Caco-2 (cell line): ENCODE results near the gene CISD2. TPM values are rescaled to one million over a fixed set of nuclear protein-coding genes. Genes with fewer than 3 reads are reported as not detected.

Experiments
- BruUV-seq: library from RNA; stranded (reverse); fragments of 400-500 nt; replicated peaks from 2 replicates; lab custom pipeline; 2021; lab: Mats Ljungman, UMichigan
- CTCF ChIA-PET: fragments of 300-600 bp; sonication (Branson Sonifier 250); formaldehyde crosslinking; loops from one replicate; lab custom pipeline; 2022; ENCODE audit warnings: antibody characterized with exemption; lab: Charles Lee
- POLR2A ChIA-PET: fragments of 300-600 bp; sonication (Branson Sonifier 250); formaldehyde crosslinking; loops from one replicate; lab custom pipeline; 2022; ENCODE audit warnings: antibody characterized with exemption; lab: Charles Lee
- DNase-seq, 2 experiments: peaks; one replicate each; pipeline versions ENCODE4 v3.0.0 to v3.0.0-alpha.2; 2020 to 2022
- H3K27me3 ChIP-seq: replicated peaks from 2 replicates; pipeline ENCODE4 v1.6.0; 2011; ENCODE audit warnings: low read length; ENCODE audit not compliant: control insufficient read depth, insufficient read depth
- H3K36me3 ChIP-seq: 2 replicates; pipeline ENCODE4 v1.5.1; 2011; ENCODE audit warnings: low read length; ENCODE audit not compliant: control insufficient read depth, insufficient read depth
- H3K4me1 ChIP-seq: fragments of 250-450 bp; sonication (Bioruptor Pico); 2 replicates; pipeline ENCODE4 v1.5.1; 2020; ENCODE audit warnings: mild to moderate bottlenecking
- H3K4me3 ChIP-seq: 2 replicates; pipeline ENCODE4 v1.5.1; 2011; ENCODE audit warnings: low read depth, mild to moderate bottlenecking, control low read depth, low read length
- H3K9me3 ChIP-seq: fragments of 250-450 bp; sonication (Bioruptor Pico); 2 replicates; pipeline ENCODE4 v1.5.1; 2020; ENCODE audit warnings: mild to moderate bottlenecking, moderate library complexity
- H3K27ac Mint-ChIP-seq: one replicate; pipeline ENCODE4 v1.8.0; 2022; ENCODE audit warnings: mixed read lengths; ENCODE audit not compliant: unreplicated experiment
- H3K27me3 Mint-ChIP-seq: one replicate; pipeline ENCODE4 v1.8.0; 2022; ENCODE audit warnings: mixed read lengths; ENCODE audit not compliant: insufficient read depth, unreplicated experiment
- H3K36me3 Mint-ChIP-seq: one replicate; pipeline ENCODE4 v1.8.0; 2022; ENCODE audit warnings: mild to moderate bottlenecking, mixed read lengths; ENCODE audit not compliant: insufficient read depth, unreplicated experiment
- H3K4me1 Mint-ChIP-seq: one replicate; pipeline ENCODE4 v1.8.0; 2022; ENCODE audit warnings: low read depth, mixed read lengths; ENCODE audit not compliant: unreplicated experiment
- H3K4me3 Mint-ChIP-seq: one replicate; pipeline ENCODE4 v1.8.0; 2022; ENCODE audit warnings: mild to moderate bottlenecking, moderate library complexity, mixed read lengths; ENCODE audit not compliant: unreplicated experiment
- H3K9me3 Mint-ChIP-seq: one replicate; pipeline ENCODE4 v1.8.0; 2022; ENCODE audit warnings: mixed read lengths; ENCODE audit not compliant: unreplicated experiment
- intact Hi-C: fragments of 100-400 bp; cut with micrococcal nuclease; formaldehyde crosslinking; loops from one replicate; pipeline ENCODE4 v1.10.0; 2022; ENCODE audit not compliant: unreplicated experiment
- total RNA-seq: library from RNA; stranded (reverse); gene quantifications from 2 replicates; pipeline ENCODE4 v1.2.3, GENCODE V29; 2022
- TF ChIP-seq, protein P1 (sequence below), 2 experiments: fragments of 200-600 bp in 1 of 2; IDR thresholded peaks; 1 replicate in 1 of 2; 2 replicates in 1 of 2; pipeline versions ENCODE4 v1.5.1 to v1.8.0; 2011 to 2022; ENCODE audit warnings: antibody characterized with exemption in 1 of 2, control low read depth in 1 of 2, inconsistent platforms in 1 of 2, low read depth in 1 of 2, low read length in 1 of 2, mild to moderate bottlenecking in 1 of 2, moderate library complexity in 1 of 2; ENCODE audit not compliant: insufficient read depth in 1 of 2, severe bottlenecking in 1 of 2, unreplicated experiment in 1 of 2

CISD2 gene
- total RNA-seq, 1 experiment from 2014 or later, result 54.0 TPM

DNA sequence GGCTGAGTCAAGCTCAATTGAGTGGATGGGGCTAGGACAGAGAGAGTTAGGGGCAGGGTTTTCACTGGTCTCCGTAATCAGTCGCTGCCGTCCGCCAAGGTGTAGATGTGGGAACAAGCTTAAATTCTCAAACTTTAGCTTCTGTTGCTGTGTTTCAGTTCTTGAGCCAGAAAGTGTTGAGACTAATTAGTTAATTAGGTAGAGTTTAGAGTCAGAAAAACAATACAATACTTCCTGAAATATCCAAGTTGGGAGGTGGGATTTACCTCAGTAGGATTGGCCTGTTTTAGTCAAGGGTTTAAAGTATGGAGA lies 40.3 kb upstream of the CISD2 start:
- CTCF ChIA-PET, result interaction anchor here (0.6 to 2.0 kb wide), 3 partner anchors 40 to 208 kb away, joined by 3 to 15 read pairs (median 5); partner anchors contain the start of gene CISD2
- no peak for DNase-seq
- Mint-ChIP-seq H3K9me3 (no peaks in the 10 kb centered on the region), H3K4me1 (peaks cover 10% of the 10 kb centered on the region), H3K36me3 (peaks cover 5% of the 10 kb centered on the region), H3K27ac (no peak overlapping the region), H3K4me3 (no peak overlapping the region), H3K27me3 (no peaks in the 10 kb centered on the region)
- intact Hi-C loops, result loop anchor here (1.0 to 5.0 kb wide), 7 partner anchors 68 to 1481 kb away; partner anchors contain the start of genes MANBA, PPP3CA and SLC9B2
- TF ChIP-seq, protein P1, sequence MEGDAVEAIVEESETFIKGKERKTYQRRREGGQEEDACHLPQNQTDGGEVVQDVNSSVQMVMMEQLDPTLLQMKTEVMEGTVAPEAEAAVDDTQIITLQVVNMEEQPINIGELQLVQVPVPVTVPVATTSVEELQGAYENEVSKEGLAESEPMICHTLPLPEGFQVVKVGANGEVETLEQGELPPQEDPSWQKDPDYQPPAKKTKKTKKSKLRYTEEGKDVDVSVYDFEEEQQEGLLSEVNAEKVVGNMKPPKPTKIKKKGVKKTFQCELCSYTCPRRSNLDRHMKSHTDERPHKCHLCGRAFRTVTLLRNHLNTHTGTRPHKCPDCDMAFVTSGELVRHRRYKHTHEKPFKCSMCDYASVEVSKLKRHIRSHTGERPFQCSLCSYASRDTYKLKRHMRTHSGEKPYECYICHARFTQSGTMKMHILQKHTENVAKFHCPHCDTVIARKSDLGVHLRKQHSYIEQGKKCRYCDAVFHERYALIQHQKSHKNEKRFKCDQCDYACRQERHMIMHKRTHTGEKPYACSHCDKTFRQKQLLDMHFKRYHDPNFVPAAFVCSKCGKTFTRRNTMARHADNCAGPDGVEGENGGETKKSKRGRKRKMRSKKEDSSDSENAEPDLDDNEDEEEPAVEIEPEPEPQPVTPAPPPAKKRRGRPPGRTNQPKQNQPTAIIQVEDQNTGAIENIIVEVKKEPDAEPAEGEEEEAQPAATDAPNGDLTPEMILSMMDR (IDR thresholded peaks at IDR 0.05; ENCODE audit: insufficient read depth in 1 of 2, low read depth in 1 of 2, low read length in 1 of 2, severe bottlenecking in 1 of 2, unreplicated experiment in 1 of 2), result no peak
- H3K36me3 ChIP-seq, result no peaks in the 10 kb centered on the region
- no peaks in the 10 kb centered on the region for H3K9me3 ChIP-seq
- H3K4me1 ChIP-seq, result peaks cover 30% of the 10 kb centered on the region
- no peaks in the 10 kb centered on the region for H3K27me3 ChIP-seq
- POLR2A ChIA-PET, result interaction anchor here (0.6 to 3.3 kb wide), 14 partner anchors 8 to 398 kb away, joined by 3 to 72 read pairs (median 5); partner anchors contain the start of genes CISD2 and MANBA
- BruUV-seq, result TSS peak; percentile 84
- peak overlapping the region; percentile 47 for H3K4me3 ChIP-seq

DNA sequence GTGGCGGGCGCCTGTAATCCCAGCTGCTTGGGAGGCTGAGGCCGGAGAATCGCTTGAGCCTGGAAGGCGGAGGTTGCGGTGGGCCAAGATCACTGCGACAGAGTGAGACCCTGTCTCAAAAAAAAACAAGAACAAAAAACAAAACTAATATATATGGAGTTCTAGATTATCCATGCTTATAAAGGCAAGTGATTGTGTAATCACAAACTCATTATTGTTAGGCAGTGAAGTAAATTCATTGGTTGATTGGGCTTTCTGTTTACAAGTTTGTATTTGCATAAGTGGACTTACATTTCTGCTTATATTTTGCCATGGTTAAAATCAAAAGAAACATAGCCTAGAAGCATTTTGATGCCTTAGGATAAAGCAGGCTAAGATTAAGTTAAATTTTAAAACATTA lies 39.0 kb upstream of the CISD2 start:
- peaks cover 5% of the 10 kb centered on the region for H3K36me3 Mint-ChIP-seq
- no peak overlapping the region for H3K27ac Mint-ChIP-seq
- no TSS peak for BruUV-seq
- H3K4me3 Mint-ChIP-seq, result no peak overlapping the region
- no peaks in the 10 kb centered on the region for H3K27me3 Mint-ChIP-seq
- intact Hi-C loops, result loop anchor here (2.0 to 5.0 kb wide), 4 partner anchors 69 to 1483 kb away; partner anchors contain the start of genes MANBA, PPP3CA and SLC9B2
- peaks cover 30% of the 10 kb centered on the region for H3K4me1 ChIP-seq
- H3K4me3 ChIP-seq, result no peak overlapping the region; the same call in 1 of the 2 replicates
- H3K9me3 ChIP-seq, result no peaks in the 10 kb centered on the region
- no peaks in the 10 kb centered on the region for H3K36me3 ChIP-seq
- CTCF ChIA-PET, result no interaction called here
- POLR2A ChIA-PET, result interaction anchor here (3.3 kb wide), 1 partner anchor 39 kb away, joined by 72 read pairs; the partner anchor contains the start of gene CISD2
- no peaks in the 10 kb centered on the region for H3K27me3 ChIP-seq
- DNase-seq, result no peak
- no peaks in the 10 kb centered on the region for H3K9me3 Mint-ChIP-seq
- H3K4me1 Mint-ChIP-seq, result peaks cover 16% of the 10 kb centered on the region
- TF ChIP-seq, protein P1 (IDR thresholded peaks at IDR 0.05; ENCODE audit: insufficient read depth in 1 of 2, low read depth in 1 of 2, low read length in 1 of 2, severe bottlenecking in 1 of 2, unreplicated experiment in 1 of 2), result no peak

DNA sequence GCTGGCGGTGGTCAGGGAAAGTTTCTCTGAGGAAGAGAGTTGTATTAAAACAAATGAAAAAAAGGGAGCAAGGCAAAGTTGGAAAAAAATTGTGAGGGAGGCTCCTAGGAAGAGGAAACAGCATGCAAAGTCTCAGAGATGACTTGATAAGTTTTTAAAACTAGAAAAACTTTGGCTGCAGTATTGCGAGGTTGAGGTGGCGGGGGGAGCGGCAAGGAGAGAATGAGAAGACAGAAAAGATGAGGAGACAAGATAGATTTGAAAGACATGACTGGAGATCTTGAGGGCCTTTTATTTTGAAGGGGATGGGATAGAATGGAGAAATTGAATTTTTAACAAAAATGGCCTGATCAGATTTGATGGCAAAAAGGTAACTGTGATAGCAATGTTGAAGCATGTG lies 36.7 kb upstream of the CISD2 start:
- TF ChIP-seq, protein P1 (IDR thresholded peaks at IDR 0.05; ENCODE audit: insufficient read depth in 1 of 2, low read depth in 1 of 2, low read length in 1 of 2, severe bottlenecking in 1 of 2, unreplicated experiment in 1 of 2), result no peak
- Histone ChIP-seq H3K9me3 (no peaks in the 10 kb centered on the region), H3K27me3 (no peaks in the 10 kb centered on the region), H3K4me1 (peaks cover 30% of the 10 kb centered on the region), H3K36me3 (no peaks in the 10 kb centered on the region), H3K4me3 (no peak overlapping the region)
- Mint-ChIP-seq H3K27me3 (no peaks in the 10 kb centered on the region), H3K9me3 (no peaks in the 10 kb centered on the region), H3K27ac (peak overlapping the region; percentile 16), H3K4me3 (no peak overlapping the region), H3K36me3 (peaks cover 5% of the 10 kb centered on the region), H3K4me1 (peaks cover 16% of the 10 kb centered on the region)
- BruUV-seq, result no TSS peak
- POLR2A ChIA-PET, result no interaction called here
- CTCF ChIA-PET, result no interaction called here
- intact Hi-C loops, result no loop called here
- DNase-seq, result no peak
